ENCODE results near the gene PPARG.
"Not testable (repeated sequence)": the region's sequence is repeated elsewhere in the genome, so short reads cannot be mapped to it uniquely, and the experiment has no call there.

PPARG gene

DNA sequence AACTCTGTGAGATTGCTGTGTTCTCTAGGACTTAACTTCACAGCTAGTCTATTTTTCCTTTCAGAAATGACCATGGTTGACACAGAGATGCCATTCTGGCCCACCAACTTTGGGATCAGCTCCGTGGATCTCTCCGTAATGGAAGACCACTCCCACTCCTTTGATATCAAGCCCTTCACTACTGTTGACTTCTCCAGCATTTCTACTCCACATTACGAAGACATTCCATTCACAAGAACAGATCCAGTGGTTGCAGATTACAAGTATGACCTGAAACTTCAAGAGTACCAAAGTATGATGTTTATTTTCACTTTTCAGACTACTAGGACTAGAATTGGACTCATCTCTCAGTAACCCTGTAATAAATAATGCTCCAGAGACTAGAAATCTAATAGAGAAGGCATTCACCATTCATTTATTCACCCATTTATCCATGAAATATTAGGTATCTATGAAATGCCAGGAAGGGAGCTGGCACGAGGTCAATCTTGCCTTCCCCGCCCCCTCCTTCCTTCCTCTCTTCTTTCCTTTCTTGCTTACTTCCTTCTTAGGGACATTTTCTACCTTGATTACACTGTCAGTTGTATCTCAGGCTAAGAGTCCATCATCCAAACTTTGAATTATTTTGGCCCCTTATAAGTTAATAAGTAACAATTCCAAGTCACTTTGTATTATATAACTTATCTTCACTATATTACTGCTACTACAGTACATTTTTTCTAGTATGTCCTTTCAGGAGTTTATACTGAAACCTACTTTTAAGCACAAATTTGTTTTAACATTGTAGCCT, 91.0 kb downstream of the PPARG start:
- no peak for DNase-seq (ENCODE audit: low read depth in 3 of 3)

DNA sequence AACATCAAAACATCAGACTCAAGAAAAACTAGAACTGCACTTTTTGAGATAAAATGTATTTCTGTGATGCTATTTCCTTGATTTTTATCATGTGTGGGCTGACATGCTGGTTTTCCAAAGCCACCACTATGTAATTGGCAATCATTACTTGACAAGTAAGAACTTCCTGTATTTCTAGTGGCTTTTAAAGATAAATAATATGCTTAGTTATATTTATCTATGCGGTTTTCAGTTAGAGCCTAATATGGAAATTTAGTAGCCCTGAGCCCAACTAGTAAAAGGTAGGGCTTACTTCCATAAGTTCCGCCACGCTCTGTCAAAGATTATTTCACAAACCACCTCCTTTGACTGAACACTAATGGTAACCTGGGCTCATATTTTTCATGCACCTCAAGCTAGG, 91.6 kb downstream of the PPARG start:
- no peak for DNase-seq (ENCODE audit: low read depth in 3 of 3)

DNA sequence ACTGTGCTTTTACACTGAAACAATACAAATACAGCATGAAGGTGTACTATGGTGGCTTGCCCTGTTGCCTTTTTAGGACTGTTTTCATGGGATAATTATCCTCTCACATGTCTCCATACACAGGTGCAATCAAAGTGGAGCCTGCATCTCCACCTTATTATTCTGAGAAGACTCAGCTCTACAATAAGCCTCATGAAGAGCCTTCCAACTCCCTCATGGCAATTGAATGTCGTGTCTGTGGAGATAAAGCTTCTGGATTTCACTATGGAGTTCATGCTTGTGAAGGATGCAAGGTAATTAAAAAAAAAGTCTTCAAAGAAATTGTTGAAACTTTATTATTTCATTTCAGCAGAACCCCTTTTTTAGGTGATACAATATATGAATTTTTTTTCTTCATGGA, 92.3 kb downstream of the PPARG start:
- DNase-seq (ENCODE audit: low read depth in 3 of 3) = no peak

DNA sequence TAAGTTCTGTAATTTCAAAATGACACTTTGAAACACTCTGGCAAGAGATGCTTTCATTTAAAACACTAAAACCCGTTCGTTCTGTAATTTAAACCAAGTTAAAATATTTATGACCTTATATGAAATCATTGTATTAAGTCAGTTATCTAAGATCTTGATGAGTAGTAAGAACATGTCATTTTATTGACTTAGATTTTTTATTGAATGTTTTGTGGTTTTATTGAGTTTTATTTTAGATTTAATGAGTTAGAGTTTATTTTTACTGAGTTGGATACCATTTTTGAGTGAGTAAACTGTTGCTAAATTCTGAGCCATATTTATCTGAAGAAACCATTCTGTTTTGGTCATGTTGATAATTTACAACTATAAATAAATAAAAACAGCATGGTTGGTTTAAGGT, 94.3 kb downstream of the PPARG start:
- no peak for DNase-seq (ENCODE audit: low read depth in 3 of 3)

DNA sequence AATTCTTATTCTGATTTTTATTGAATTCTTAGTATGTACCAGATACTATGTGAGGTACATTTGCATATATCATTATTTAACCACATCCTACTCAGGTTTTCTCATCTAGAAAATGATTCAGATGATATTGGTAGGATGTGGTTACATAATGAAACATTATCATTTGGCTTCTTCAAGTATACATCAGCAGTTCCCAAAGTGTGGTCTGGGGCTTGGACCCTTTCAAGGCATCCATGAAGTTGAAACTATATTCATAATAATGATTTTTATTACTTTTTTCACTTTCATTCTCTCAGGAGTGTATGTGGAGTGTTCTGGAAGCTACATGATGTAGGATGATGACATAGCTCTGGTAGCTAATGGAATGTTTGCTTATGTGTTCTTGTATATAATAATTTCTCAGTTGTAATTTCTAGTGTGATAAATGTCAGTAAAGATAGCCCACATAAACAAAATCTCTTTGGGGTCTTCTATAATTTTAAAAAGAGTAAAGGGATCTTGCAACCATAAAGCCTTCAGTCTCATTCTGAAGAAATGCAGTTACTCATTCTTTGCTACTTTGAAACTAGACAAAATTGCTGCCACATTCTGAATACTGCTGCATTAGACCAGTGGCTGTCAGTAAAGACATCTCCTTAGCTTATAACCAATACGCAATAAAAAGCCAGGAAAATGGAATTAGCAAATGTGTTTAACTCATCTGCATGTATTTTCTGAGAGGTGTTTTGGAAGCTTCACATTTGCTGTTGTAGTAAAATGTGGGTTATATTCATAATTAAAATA, 95.8 kb downstream of the PPARG start:
- DNase-seq (ENCODE audit: low read depth in 3 of 3) = no peak

DNA sequence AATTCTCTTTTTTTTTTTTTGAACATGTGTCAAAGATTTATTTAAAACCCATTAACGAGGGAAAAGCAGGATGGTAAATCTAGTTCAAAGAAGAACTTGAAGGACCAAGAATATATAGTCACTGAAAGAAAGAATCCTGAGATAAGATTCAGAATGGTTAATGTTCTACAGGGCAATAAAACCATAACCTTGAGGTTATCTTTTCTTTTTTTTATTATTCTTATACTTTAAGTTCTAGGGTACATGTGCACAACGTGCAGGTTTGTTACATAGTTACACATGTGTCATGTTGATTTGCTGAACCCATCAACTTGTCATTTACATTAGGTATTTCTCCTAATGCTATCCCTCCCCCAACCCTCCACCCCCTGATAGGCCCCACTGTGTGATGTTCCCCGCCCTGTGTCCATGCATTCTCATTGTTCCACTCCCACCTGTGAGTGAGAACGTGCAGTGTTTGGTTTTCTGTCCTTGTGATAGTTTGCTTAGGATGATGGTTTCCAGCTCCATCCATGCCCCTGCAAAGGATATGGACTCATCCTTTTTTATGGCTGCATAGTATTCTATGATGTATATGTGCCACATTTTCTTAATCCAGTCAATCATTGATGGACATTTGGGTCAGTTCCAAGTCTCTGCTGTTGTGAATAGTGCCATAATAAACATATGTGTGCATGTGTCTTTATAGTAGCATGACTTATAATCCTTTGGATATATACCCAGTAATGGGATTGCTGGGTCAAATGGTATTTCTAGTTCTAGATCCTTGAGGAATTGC, 97.8 kb downstream of the PPARG start:
- not testable (repeated sequence) for DNase-seq (ENCODE audit: low read depth in 3 of 3)

DNA sequence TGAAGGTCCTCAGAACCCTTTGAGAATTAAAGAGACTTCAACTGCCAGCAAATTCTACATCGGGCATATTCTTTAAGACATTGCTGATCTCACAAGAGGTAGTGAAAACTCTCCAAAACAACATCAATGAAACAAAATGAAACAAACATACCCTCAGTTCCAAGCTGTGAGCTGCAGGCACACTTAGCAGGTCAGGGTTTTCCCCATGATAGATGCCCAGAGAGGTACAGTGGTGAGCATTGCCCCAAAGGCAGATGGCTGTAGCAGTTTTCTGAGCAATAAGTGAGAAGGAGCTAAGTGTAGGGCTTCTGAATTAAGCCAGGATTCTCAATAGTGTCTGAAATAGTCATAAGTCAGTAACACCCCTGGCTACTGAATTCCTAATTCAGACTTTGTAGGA, 99.3 kb downstream of the PPARG start:
- DNase-seq (ENCODE audit: low read depth in 3 of 3) = no peak

DNA sequence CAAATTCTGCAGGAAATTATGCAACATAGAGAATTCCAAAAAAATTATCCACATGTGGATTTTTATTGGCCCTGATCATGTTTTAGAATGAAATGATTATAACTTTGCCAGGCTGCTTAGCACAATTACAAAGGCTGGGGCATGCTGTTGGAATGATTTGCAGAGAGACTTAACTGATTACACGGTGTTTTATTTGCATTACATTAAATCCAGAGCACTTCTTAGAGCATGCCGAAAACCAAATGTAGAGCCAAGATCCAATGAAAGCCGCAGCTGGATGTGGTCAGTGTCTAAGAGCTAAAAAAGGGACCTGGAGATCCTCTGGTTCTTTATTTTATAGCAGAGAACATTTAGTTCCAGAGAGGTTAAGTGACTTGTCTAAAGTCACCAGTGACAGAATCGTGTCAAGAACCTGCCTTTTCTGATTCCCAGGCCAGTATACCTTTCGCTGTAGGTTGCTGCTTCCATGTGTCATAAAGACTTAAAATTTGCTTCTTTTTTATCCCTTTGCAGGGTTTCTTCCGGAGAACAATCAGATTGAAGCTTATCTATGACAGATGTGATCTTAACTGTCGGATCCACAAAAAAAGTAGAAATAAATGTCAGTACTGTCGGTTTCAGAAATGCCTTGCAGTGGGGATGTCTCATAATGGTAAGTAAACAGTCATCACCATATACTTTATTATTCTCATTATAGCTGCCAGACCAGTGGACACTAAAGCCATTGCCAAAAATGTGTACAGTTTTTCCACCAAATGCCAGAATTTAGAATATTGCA, 103.4 kb downstream of the PPARG start:
- DNase-seq (ENCODE audit: low read depth in 3 of 3) = no peak

DNA sequence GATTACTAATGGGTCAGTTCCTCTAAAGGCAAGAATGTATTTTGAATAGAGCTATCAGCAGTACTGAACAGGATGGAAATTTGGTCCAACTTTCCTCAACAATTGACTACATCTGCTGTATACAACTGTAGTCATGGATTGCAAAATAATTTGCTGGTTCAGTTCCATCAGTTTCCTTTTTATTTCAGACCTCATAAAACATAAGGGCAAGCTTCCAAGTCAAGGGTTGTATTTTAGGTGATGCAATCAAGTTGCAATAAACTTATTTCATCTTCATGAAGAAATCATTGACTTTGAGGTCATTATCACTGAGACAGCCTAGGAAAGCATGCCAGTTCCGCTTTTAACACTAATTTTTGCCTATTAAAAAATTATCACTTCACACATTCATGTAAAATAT, 105.0 kb downstream of the PPARG start:
- DNase-seq (ENCODE audit: low read depth in 3 of 3) = no peak

DNA sequence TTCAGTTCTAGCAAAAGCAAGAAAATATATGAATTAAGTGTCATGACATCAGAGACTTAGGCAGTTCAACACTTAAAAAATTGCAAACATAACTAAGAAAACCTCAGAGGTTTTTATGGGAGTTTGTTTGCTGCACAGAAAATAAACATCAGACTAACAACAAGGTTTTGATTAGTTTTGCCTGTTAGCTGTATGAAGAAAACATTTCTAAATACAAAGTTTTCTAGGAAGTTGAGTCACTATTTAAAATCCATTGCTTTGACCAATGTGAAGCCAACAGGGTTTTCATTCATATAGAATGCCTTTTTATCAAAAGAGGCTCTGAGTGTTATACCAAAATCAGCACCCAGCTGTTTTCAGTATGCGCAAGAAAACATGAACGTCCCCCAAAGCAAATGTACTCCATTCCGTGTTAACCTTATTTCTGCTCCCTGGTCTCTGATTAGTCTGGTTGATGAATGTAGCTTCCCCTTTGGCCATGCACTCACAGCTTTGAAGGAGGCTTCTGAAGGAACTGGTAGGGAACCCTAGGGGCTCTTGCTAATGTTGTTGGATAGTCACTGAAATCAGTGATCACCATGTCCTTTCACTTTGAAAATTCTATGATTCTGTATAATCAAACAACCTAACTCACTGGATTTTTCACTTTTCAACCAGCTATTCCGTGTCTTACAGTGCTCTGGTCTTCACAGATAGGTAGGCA, 105.8 kb downstream of the PPARG start:
- DNase-seq (ENCODE audit: low read depth in 3 of 3) = no peak

DNA sequence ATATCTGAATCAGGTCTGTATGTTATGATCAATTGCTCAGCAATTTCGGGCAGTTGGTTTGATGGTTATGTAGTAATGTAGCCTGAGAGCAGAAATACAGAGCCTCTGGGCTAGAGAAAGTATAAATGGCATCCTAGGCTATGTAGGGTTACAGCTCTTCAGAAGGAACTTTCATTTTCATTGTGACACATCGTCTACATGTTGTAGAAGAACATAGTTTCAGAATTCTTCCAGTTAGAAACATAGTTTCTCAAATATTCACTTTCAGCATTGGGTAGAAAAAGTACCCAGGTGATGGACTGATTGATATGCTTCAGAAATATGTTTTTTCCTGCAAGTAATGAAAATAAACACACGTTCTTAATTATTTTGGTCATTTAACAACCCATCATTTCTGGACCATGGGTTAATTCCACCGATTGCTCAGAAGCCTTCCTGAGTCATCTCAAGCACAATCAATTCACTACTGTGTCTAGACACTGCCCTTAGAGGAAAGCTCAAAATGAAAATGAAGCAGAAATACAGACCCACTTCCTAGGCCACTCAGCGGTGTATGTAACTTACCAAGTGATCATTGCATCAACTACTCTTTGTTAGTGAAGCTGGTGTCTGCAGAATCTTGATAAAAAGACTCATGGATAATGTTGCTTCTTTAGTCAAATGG, 106.6 kb downstream of the PPARG start:
- no peak for DNase-seq (ENCODE audit: low read depth in 3 of 3)

DNA sequence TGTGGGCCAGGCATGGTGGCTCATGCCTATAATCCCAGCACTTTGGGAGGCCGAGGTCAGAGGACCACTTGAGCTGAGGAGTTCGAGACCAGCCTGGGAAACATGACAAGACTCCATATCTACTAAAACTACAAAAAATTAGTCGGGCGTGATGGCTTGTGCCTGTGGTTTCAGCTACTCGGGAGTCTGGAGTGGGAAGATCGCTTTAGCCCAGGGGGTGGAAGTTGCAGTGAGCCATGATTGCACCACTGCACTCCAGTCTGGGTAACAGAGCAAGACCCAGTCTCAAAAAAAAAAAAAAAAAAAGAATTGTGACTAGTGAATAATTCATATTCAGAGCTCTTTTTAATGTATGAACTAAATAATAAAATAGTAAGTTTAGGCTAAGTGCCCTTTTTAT, 107.6 kb downstream of the PPARG start:
- DNase-seq (ENCODE audit: low read depth in 3 of 3) = no peak

DNA sequence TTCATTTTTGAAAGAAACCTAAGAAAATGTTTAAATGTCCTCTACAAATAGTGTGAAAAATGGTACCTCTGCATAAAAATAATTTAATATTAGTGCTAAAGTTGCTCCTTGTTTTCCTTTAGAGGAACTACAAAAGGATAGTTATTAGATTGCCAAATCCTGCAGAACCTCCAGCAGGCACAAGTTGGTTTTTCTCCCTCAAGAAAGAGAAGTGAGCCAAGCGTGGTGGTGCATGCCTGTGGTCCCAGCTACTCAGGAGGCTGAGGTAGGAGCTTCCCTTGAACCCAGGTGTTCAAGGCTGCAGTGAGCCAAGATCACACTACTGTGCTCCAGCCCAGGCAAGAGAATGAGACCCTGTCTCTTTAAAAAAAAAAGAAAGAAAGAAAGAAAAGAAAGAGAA, 110.4 kb downstream of the PPARG start:
- DNase-seq (ENCODE audit: low read depth in 3 of 3) = no peak

DNA sequence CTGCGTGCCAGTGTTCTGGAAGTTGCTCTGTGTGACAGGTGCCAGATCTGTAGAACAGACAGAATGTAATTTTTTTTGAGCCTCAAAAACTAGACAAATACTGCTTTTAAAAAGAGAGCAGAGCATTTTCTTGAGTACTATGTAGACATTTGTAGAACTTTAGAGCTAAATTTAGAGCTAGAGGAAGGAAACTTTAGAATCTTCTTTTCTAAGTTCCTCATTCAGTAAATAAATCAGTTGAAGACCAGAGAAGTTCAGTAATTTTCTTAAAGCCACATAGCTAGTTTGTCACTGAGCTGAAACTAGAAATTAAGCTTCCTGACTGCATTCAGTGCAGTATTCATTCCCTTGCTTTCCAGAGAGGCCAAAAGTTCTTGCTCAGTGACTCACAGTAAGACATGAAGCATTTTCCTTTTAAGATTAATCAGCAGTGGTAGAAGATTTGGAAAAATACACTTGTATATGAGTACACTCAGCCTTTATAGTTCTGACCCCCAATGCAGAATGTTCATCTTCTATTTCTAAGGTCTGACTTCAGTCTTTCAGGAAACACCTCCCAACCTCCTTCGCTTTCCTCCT, 111.8 kb downstream of the PPARG start:
- no peak for DNase-seq (ENCODE audit: low read depth in 3 of 3)

DNA sequence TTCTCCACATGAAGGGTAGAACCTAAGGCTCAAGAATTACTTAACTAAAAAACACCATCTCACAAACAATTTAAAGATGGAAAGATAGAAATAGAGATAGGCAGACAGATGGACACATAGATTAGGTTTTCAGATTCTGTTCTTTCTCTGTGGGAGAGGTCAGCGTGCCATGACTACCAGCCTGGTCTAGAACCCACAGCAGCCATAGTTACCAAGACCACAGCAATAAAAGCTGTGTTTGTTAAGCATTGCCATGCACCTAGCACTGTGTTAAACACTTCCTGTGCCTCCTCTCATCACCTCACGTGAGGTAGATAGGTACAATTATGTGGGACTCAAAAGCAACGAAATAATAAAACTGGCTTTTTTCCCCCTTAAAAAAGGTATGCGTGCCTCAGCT, 112.3 kb downstream of the PPARG start:
- DNase-seq (ENCODE audit: low read depth in 3 of 3) = no peak

DNA sequence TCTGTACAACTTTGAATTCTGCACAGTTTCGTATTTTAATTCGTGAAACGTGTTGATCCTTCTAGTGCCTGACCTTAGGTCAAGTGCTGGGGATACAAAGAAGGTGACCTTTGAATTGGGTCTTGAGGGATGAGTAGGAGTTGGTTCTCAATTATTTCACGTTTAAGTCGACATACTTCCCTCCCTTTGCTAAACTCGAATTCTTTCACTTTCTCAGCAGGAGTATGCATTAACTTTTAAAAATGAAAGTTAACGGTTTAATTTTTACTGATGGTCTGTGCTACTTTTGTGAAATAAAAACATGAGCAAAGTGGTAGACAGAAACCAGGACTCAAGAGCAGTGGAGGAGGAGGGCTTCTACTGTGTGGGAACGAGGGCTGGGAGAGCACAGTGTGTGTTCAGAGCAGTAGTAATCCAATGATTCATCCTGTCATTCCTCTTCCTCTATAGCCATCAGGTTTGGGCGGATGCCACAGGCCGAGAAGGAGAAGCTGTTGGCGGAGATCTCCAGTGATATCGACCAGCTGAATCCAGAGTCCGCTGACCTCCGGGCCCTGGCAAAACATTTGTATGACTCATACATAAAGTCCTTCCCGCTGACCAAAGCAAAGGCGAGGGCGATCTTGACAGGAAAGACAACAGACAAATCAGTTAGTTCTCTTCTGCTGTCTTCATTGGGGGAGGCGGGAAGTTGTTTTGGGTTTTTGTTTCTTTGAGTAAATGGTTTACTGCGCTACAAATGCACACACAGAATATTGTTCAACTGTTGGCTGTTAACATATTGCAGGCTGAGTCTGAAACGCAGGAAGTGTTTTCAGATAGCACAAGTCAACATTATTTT, 116.8 kb downstream of the PPARG start:
- DNase-seq (ENCODE audit: low read depth in 3 of 3) = no peak

DNA sequence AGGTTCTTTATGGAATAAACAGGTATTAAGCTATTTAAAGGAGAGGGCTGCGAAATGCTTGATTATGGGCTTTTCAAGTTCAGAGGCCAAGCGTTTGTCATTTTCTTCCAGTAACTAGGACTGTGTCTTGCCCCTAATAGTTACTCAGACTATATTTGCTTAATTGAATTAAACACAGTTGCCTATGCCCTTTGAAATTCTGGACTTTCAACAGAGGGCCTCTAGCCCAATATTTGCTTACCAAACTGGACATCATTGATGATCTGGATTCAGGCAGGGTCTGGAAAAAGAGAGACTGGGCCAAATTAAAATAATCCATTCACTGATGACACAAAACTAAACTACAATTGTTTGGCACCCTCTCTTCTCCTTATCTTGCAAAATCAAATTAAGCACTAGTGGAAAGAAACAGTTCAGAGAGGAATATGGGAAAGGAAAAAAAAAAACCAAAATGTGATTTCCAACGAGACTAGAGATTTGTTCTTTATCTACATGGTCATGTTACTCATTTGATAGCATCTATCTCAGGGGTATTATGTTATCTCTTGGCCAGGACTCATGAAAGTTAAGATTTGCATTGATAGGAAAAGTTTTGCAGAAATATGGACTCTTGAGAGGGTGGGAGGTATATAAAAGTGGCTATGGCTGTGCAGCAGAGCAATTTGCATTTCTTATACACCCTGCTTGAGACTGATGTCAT, 120.3 kb downstream of the PPARG start:
- no peak for DNase-seq (ENCODE audit: low read depth in 3 of 3)

DNA sequence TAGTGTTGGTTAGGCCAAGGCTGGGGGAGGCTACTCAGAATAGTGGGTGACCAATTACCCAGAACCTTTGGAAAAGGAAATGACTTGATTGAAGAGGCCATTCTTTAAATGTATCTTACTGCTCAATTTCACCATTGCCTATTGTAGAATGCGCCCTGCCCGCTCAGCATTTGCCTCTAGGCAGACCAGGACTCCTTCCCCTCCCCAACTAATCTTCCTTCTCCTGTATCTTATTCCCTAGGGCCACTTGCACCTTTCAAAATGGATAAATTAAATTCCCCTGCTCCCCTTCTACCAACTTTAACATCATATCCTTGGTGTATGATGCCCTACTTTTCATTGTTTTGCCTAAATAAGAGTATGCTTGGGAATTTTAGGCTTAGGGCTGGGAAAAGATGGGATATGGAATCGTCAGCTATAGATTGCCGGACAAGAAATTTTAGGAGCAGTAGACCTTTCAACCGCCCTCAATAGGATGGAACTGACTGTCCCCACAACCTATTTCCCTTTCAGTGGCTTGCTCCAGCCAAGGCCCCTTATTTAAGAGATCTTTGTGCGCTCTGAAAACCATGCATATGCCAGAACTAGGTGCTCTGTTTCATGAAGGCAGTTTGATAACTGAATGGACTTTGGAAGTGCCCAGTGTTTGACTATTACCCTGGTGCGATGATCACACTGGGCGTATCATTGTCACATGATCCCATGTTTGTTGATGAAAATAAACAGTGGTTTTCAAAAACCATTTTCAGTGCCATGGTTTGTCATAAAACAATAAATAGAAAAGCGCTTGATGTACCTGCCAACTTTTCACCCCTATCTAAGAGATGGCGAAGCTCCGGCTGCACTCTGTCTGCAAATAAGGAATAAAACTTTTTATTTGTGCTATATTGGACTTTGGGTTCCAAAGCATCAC, 121.1 kb downstream of the PPARG start:
- no peak for DNase-seq (ENCODE audit: low read depth in 3 of 3)
